HFF-Myc (cell line): Measurements from ENCODE around the gene CYB5RL.

Experiments
- DNase-seq: peaks from one replicate; pipeline ENCODE4 v3.0.0-alpha.2; 2011; ENCODE audit warnings: low read depth; ENCODE audit errors: extremely low read depth
- H3K4me3 ChIP-seq: replicated peaks from 2 replicates; pipeline ENCODE4 v1.5.1; 2011; ENCODE audit warnings: low read depth, mild to moderate bottlenecking, control low read depth, low read length
- CTCF ChIP-seq: IDR thresholded peaks from 2 replicates; pipeline ENCODE4 v1.5.1; 2012; ENCODE audit warnings: mild to moderate bottlenecking, low read depth, low read length, control low read depth; ENCODE audit errors: missing control alignments

The CYB5RL gene

GRCh38 chr1:54191525-54191924, 8.3 kb downstream of the CYB5RL start:
- no peak for TF ChIP-seq CTCF
- DNase-seq: no peak
- no peak overlapping the region for H3K4me3 ChIP-seq

DNA sequence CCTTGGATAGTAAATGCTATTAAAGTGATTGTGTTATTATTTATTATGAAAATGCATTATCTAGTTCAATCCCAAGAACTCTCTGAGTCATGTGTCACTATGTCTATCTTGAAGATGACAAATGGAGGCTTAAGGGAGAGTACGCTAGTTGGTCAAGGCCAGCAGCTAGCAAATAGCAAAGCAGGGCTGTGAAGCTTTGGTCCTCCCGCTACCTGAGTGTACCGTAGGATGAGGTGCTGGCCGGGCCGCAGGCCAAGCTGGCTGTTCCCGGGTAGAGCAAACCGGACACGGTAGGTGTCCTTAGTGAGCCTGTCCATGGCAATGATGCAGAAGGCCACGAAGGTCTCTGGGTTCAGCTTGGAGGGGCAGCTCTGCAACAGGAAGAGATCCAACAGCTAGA, 9.3 kb downstream of the CYB5RL start:
- TF ChIP-seq CTCF: no peak
- no peak overlapping the region for H3K4me3 ChIP-seq
- no peak for DNase-seq

GRCh38 chr1:54188291-54188690, 11.5 kb downstream of the CYB5RL start:
- no peak overlapping the region for H3K4me3 ChIP-seq
- TF ChIP-seq CTCF: no peak
- DNase-seq: no peak

GRCh38 chr1:54186056-54186455, 13.8 kb downstream of the CYB5RL start:
- no peak for TF ChIP-seq CTCF
- H3K4me3 ChIP-seq: no peak overlapping the region
- DNase-seq: no peak

DNA sequence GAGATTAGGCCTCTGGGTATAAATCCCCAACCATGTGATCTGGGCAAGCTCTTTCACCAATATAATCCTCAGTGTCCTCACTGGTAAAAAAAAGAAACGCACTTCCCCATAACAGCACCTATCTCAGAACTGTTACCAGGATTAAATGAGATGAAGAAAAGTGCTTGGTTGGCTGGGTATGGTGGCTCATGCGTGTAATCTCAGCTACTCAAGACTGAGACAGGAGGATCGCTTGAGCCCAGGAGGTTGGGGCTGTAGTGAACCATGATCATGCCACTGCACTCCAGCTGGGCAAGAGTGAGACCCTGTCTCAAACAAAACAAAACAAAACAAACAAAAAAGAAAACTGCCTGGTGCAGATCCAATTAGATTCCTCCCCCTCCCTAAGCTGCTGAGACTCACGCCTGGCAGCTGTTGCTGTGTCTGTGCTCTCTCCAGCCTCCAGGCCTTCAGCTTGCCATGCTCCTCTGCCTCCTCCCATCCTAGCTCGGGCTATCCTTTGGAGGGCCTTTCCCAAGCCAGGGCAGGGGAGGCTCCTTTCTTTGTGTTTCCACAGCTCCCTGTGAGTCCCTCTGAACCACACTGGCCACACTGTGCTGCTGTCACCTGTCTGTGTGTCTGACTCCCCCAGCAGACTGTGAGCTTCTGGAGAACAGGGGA, 19.0 kb downstream of the CYB5RL start:
- TF ChIP-seq CTCF: no peak
- no peak for DNase-seq
- no peak overlapping the region for H3K4me3 ChIP-seq

- DNase-seq: no peak
- H3K4me3 ChIP-seq: no peak overlapping the region
- TF ChIP-seq CTCF: no peak
These were observed 21.3 kb downstream of the CYB5RL start for GRCh38 chr1:54178296-54179070.

- H3K4me3 ChIP-seq: no peak overlapping the region
- no peak for TF ChIP-seq CTCF
- no peak for DNase-seq
These were observed 22.1 kb downstream of the CYB5RL start for GRCh38 chr1:54177726-54178125.
